Posterior cingulate gyrus (tissue), 11 donors: ENCODE data around the gene NSMF.

Source experiments
- DNase-seq, 10 donors: peaks; one replicate each; pipeline versions ENCODE4 v3.0.0 to v3.0.0-alpha.2; 2020 to 2021; ENCODE audit warnings: mixed read lengths in 3 of 10
- intact Hi-C: fragments of 100-400 bp; cut with DNase I; formaldehyde crosslinking; loops from one replicate; pipeline ENCODE4 v1.15.1; 2023

NSMF gene

GRCh38 chr9:137459152-137459600, at the start of gene NSMF:
Gene NSMF, minus strand, starts transcription at chr9:137459334. Its CDS starts 232 bp downstream, at chr9:137459102.
- peak; percentile 90 to 100 (median 97) for DNase-seq
- intact Hi-C loops, result no loop called here

GRCh38 chr9:137506702-137507171, 47.6 kb upstream of the NSMF start:
- peak in 3 of 10 donors; percentile 66 to 78 (median 67) for DNase-seq
- intact Hi-C loops, result no loop called here

GRCh38 chr9:137506274-137506673, 47.1 kb upstream of the NSMF start:
- peak in 3 of 10 donors; percentile 33 to 74 (median 62) for DNase-seq
- intact Hi-C loops, result no loop called here

GRCh38 chr9:137505421-137506140, 46.4 kb upstream of the NSMF start:
- peak in 3 of 10 donors; percentile 33 to 82 (median 74) for DNase-seq
- intact Hi-C loops, result no loop called here

- no peak for DNase-seq
- intact Hi-C loops, result no loop called here
Observed at GRCh38 chr9:137504432-137504777, 45.3 kb upstream of the NSMF start.

GRCh38 chr9:137502008-137502911, 43.1 kb upstream of the NSMF start:
- intact Hi-C loops, result no loop called here
- peak in 3 of 10 donors; percentile 51 to 72 (median 55) for DNase-seq

GRCh38 chr9:137501457-137501856, 42.3 kb upstream of the NSMF start:
- intact Hi-C loops, result no loop called here
- peak in 2 of 10 donors; percentile 62 to 67 for DNase-seq

- DNase-seq, result peak in 3 of 10 donors; percentile 32 to 81 (median 62)
- intact Hi-C loops, result no loop called here
Observed at GRCh38 chr9:137500666-137501397, 41.7 kb upstream of the NSMF start.

- DNase-seq, result peak in 3 of 10 donors; percentile 32 to 80 (median 69)
- intact Hi-C loops, result no loop called here
Observed at GRCh38 chr9:137499858-137500661, 40.9 kb upstream of the NSMF start.

- intact Hi-C loops, result no loop called here
- peak in 3 of 10 donors; percentile 36 to 75 (median 51) for DNase-seq
Observed at GRCh38 chr9:137499416-137499815, 40.3 kb upstream of the NSMF start.

GRCh38 chr9:137498720-137499150, 39.6 kb upstream of the NSMF start:
- intact Hi-C loops, result no loop called here
- peak in 2 of 10 donors; percentile 43 to 63 for DNase-seq

- intact Hi-C loops, result no loop called here
- DNase-seq, result peak in 3 of 10 donors; percentile 68 to 88 (median 85)
Observed at GRCh38 chr9:137497921-137498719, 39.0 kb upstream of the NSMF start.

GRCh38 chr9:137496601-137497375, 37.7 kb upstream of the NSMF start:
- peak in 3 of 10 donors; percentile 62 to 80 (median 69) for DNase-seq
- intact Hi-C loops, result no loop called here

- intact Hi-C loops, result no loop called here
- DNase-seq, result peak in 3 of 10 donors; percentile 32 to 83 (median 81)
Observed at GRCh38 chr9:137494550-137495351, 35.6 kb upstream of the NSMF start.

- DNase-seq, result peak in 2 of 10 donors; percentile 55 to 68
- intact Hi-C loops, result no loop called here
Observed at GRCh38 chr9:137494104-137494544, 35.0 kb upstream of the NSMF start.

- peak in 2 of 10 donors; percentile 50 to 72 for DNase-seq
- intact Hi-C loops, result no loop called here
Observed at GRCh38 chr9:137493364-137494103, 34.4 kb upstream of the NSMF start.
